Right lobe of liver (tissue), 6 donors: Measurements from ENCODE around the gene FEZF2. TPM values are rescaled to one million over a fixed set of nuclear protein-coding genes. Genes with fewer than 3 reads are reported as not detected.

ENCODE experiments used
- ATAC-seq, 4 donors: fragments of 200-7000 bp; cut with Tn5 transposase; one replicate each; pipeline ENCODE4 v1.9.1; 2020; ENCODE audit warnings: mild to moderate bottlenecking in 4 of 4, moderate library complexity in 4 of 4
- DNase-seq, 3 donors: peaks; one replicate each; pipeline ENCODE4 v3.0.0-alpha.2; 2020
- H3K27ac ChIP-seq, 3 donors: fragments of 200-600 bp; one replicate each; pipeline ENCODE4 v1.8.0; 2022
- H3K27me3 ChIP-seq, 2 donors: fragments of 200-600 bp; one replicate each; pipeline ENCODE4 v1.8.0; 2022
- H3K36me3 ChIP-seq, 4 donors: fragments of 200-600 bp; sonication (generic) in 1 of 4; one replicate each; pipeline versions ENCODE4 v1.5.1 to v1.8.0; 2017 to 2022; ENCODE audit warnings: control low read depth in 1 of 4
- H3K4me1 ChIP-seq, 4 donors: fragments of 200-600 bp; sonication (generic) in 1 of 4; one replicate each; pipeline versions ENCODE4 v1.5.1 to v1.8.0; 2017 to 2022; ENCODE audit warnings: control low read depth in 1 of 4
- H3K4me3 ChIP-seq, 3 donors: fragments of 200-600 bp; one replicate each; pipeline ENCODE4 v1.8.0; 2022
- H3K9me3 ChIP-seq, 4 donors: fragments of 200-600 bp; sonication (generic) in 1 of 4; one replicate each; pipeline versions ENCODE4 v1.5.1 to v1.8.0; 2017 to 2022; ENCODE audit warnings: control low read depth in 1 of 4
- POLR2A ChIP-seq: fragments of 450-650 bp; IDR thresholded peaks from one replicate; pipeline ENCODE4 v1.6.1; 2017; ENCODE audit warnings: antibody characterized with exemption, mild to moderate bottlenecking
- WGBS: methylation state at CpG from one replicate; pipeline ENCODE4 v1.1.6; 2018; ENCODE audit warnings: low coverage, low lambda C conversion rate; ENCODE audit not compliant: insufficient coverage; ENCODE audit errors: missing lambda C conversion rate; 5-methylcytosine and 5-hydroxymethylcytosine counted together
- intact Hi-C, 2 donors: fragments of 100-400 bp; cut with DNase I; formaldehyde crosslinking; loops; one replicate each; pipeline versions ENCODE4 v1.11.2 to v1.14.1; 2022
- total RNA-seq, 6 experiments: library from RNA; depleted of rRNA in 2 of 6; stranded (reverse); fragments of >200 nt in 2 of 6; fragmentation: NEBNext Ultra II Directional in 3 of 6; extraction: Animal tissue kit (Norgen Biotek cat#: 25700) in 3 of 6; gene quantifications; one replicate each; pipeline versions ENCODE4 v1.1.0 to v1.2.4, GENCODE V29; 2016 to 2023
- TF ChIP-seq, protein P1 (sequence below), 4 donors: fragments of 200-600 bp in 3 of 4; fragments of 450-650 bp in 1 of 4; IDR thresholded peaks; one replicate each; pipeline versions ENCODE4 v1.5.1 to v1.8.0; 2016 to 2022; ENCODE audit warnings: antibody characterized with exemption in 4 of 4, mild to moderate bottlenecking in 2 of 4
- donor health status: DM: no; HTN: yes; CAD: no.
- donor health status: DM: no; HTN: no; CAD: no.
- donor health status: DM: no; HTN: no; CAD: no.
- donor health status: DM: no; HTN: yes; CAD: no.
- donor health status: DM: no; HTN: yes; CAD: no.

FEZF2 gene
- total RNA-seq, 6 experiments from 2014 or later, result not detected

- H3K4me1 ChIP-seq, result no peaks in the 10 kb centered on the region
- TF ChIP-seq, protein P1, sequence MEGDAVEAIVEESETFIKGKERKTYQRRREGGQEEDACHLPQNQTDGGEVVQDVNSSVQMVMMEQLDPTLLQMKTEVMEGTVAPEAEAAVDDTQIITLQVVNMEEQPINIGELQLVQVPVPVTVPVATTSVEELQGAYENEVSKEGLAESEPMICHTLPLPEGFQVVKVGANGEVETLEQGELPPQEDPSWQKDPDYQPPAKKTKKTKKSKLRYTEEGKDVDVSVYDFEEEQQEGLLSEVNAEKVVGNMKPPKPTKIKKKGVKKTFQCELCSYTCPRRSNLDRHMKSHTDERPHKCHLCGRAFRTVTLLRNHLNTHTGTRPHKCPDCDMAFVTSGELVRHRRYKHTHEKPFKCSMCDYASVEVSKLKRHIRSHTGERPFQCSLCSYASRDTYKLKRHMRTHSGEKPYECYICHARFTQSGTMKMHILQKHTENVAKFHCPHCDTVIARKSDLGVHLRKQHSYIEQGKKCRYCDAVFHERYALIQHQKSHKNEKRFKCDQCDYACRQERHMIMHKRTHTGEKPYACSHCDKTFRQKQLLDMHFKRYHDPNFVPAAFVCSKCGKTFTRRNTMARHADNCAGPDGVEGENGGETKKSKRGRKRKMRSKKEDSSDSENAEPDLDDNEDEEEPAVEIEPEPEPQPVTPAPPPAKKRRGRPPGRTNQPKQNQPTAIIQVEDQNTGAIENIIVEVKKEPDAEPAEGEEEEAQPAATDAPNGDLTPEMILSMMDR (IDR thresholded peaks at IDR 0.05), result no peak
- no peak for TF ChIP-seq POLR2A
- peaks cover 0 to 7% of the 10 kb centered on the region in 2 donors for H3K27me3 ChIP-seq
- DNase-seq (no peak), ATAC-seq (no peak)
- no peak overlapping the region for H3K27ac ChIP-seq
- H3K4me3 ChIP-seq, result no peak overlapping the region
- 60% methylated on average over 1 of the region's 1 CpG for WGBS
- intact Hi-C loops, result no loop called here
- H3K36me3 ChIP-seq, result no peaks in the 10 kb centered on the region
- no peaks in the 10 kb centered on the region for H3K9me3 ChIP-seq
Observed at GRCh38 chr3:62323241-62323640, 50.1 kb downstream of the FEZF2 start.
